WTC11 (cell line): ENCODE data around the gene DNAJC5G. TPM values are rescaled to one million over a fixed set of nuclear protein-coding genes. Genes with fewer than 3 reads are reported as not detected.
A peak's percentile ranks its signal among the peaks of the same experiment; 100 is the strongest.

Source experiments
- ATF2 ChIP-seq: sonication (generic); formaldehyde crosslinking; IDR thresholded peaks from 2 replicates; pipeline ENCODE4 v1.8.1; 2022; ENCODE audit warnings: low read depth, missing genetic modification reagents, borderline replicate concordance
- CREM ChIP-seq: sonication (generic); formaldehyde crosslinking; IDR thresholded peaks from 2 replicates; pipeline ENCODE4 v1.8.1; 2022; ENCODE audit warnings: mild to moderate bottlenecking, missing genetic modification reagents, moderate library complexity
- FOXK1 ChIP-seq: sonication (generic); formaldehyde crosslinking; IDR thresholded peaks from 2 replicates; pipeline ENCODE4 v1.8.0; 2022; ENCODE audit warnings: mild to moderate bottlenecking, moderate library complexity, missing genetic modification reagents
- GABPB1 ChIP-seq: sonication (generic); formaldehyde crosslinking; IDR thresholded peaks from 2 replicates; pipeline ENCODE4 v1.8.1; 2023; ENCODE audit warnings: mild to moderate bottlenecking, missing genetic modification reagents
- IRF1 ChIP-seq: sonication (generic); formaldehyde crosslinking; IDR thresholded peaks from 2 replicates; pipeline ENCODE4 v1.8.0; 2023; ENCODE audit warnings: missing genetic modification reagents
- IRF2 ChIP-seq: sonication (generic); formaldehyde crosslinking; IDR thresholded peaks from 2 replicates; pipeline ENCODE4 v1.8.0; 2022; ENCODE audit warnings: low read depth, missing genetic modification reagents, borderline replicate concordance
- NR2C2 ChIP-seq: sonication (generic); formaldehyde crosslinking; IDR thresholded peaks from 2 replicates; pipeline ENCODE4 v1.8.0; 2022; ENCODE audit warnings: mild to moderate bottlenecking, missing genetic modification reagents
- PRDM15 ChIP-seq: sonication (generic); formaldehyde crosslinking; IDR thresholded peaks from 2 replicates; pipeline ENCODE4 v1.8.0; 2022; ENCODE audit warnings: missing genetic modification reagents
- PREB ChIP-seq: sonication (generic); formaldehyde crosslinking; IDR thresholded peaks from 2 replicates; pipeline ENCODE4 v1.8.1; 2022; ENCODE audit warnings: mild to moderate bottlenecking, missing genetic modification reagents, moderate library complexity, borderline replicate concordance
- SOX15 ChIP-seq: fragments of 250-450 bp; sonication (Bioruptor Pico); IDR thresholded peaks from 2 replicates; pipeline ENCODE4 v1.9.0; 2021; ENCODE audit warnings: mild to moderate bottlenecking
- SP1 ChIP-seq: sonication (generic); formaldehyde crosslinking; conservative IDR thresholded peaks from 2 replicates; pipeline ENCODE4 v1.8.1; 2022; ENCODE audit warnings: missing genetic modification reagents
- STAT6 ChIP-seq: sonication (generic); formaldehyde crosslinking; conservative IDR thresholded peaks from 2 replicates; pipeline ENCODE4 v1.8.1; 2023; ENCODE audit warnings: mild to moderate bottlenecking, low read depth, missing genetic modification reagents, moderate library complexity
- TCF7 ChIP-seq: sonication (generic); formaldehyde crosslinking; IDR thresholded peaks from 2 replicates; pipeline ENCODE4 v1.8.0; 2022; ENCODE audit warnings: mild to moderate bottlenecking, low read depth, missing genetic modification reagents, moderate library complexity
- TEAD4 ChIP-seq: sonication (generic); formaldehyde crosslinking; IDR thresholded peaks from 2 replicates; pipeline ENCODE4 v1.8.0; 2022; ENCODE audit warnings: mild to moderate bottlenecking, missing genetic modification reagents
- USF2 ChIP-seq: sonication (generic); formaldehyde crosslinking; IDR thresholded peaks from 2 replicates; pipeline ENCODE4 v1.8.1; 2023; ENCODE audit warnings: mild to moderate bottlenecking, missing genetic modification reagents, moderate library complexity
- ZBTB43 ChIP-seq: sonication (generic); formaldehyde crosslinking; IDR thresholded peaks from 2 replicates; pipeline ENCODE4 v1.8.1; 2023; ENCODE audit warnings: mild to moderate bottlenecking, missing genetic modification reagents
- ZMAT4 ChIP-seq: fragments of 250-450 bp; sonication (Bioruptor Pico); IDR thresholded peaks from 2 replicates; pipeline ENCODE4 v1.9.0; 2021; ENCODE audit warnings: mild to moderate bottlenecking
- ZNF138 ChIP-seq: sonication (generic); formaldehyde crosslinking; conservative IDR thresholded peaks from 2 replicates; pipeline ENCODE4 v1.8.1; 2022; ENCODE audit warnings: mild to moderate bottlenecking, moderate library complexity, missing genetic modification reagents
- ZNF263 ChIP-seq: sonication (generic); formaldehyde crosslinking; IDR thresholded peaks from 2 replicates; pipeline ENCODE4 v1.8.1; 2022; ENCODE audit warnings: low read depth, mild to moderate bottlenecking, moderate library complexity, missing genetic modification reagents
- ZNF425 ChIP-seq: fragments of 250-450 bp; sonication (Bioruptor Pico); conservative IDR thresholded peaks from 2 replicates; pipeline ENCODE4 v1.9.0; 2021; ENCODE audit warnings: mild to moderate bottlenecking
- ZSCAN18 ChIP-seq: fragments of 250-450 bp; sonication (Bioruptor Pico); IDR thresholded peaks from 2 replicates; pipeline ENCODE4 v2.1.2; 2022; ENCODE audit warnings: mild to moderate bottlenecking, moderate library complexity
- total RNA-seq: library from RNA; stranded (reverse); gene quantifications from 3 replicates; pipeline ENCODE4 v1.2.3, GENCODE V29; 2021

Gene DNAJC5G
- total RNA-seq, 1 experiment from 2014 or later, result 0.44 TPM

GRCh38 chr2:27264753-27265535 lies 10.3 kb upstream of the DNAJC5G start (continued):
- TF ChIP-seq USF2 (CRISPR knock-in tag) (peak; percentile 90), GABPB1 (peak; percentile 73), TEAD4 (CRISPR knock-in tag) (no peak), ZMAT4 (no peak), FOXK1 (CRISPR knock-in tag) (peak; percentile 89), SP1 (CRISPR knock-in tag) (no peak), NR2C2 (CRISPR knock-in tag) (no peak), PREB (CRISPR knock-in tag) (peak; percentile 80; the same call in 1 of the 2 replicates), ZNF138 (CRISPR knock-in tag) (peak; percentile 41; the same call in 1 of the 2 replicates), PRDM15 (CRISPR knock-in tag) (no peak), STAT6 (0 out of 2 replicates have a peak, but pooled peaks have one; percentile 73), ATF2 (CRISPR knock-in tag) (no peak), ZBTB43 (CRISPR knock-in tag) (peak; percentile 84; the same call in 1 of the 2 replicates), SOX15 (no peak), IRF1 (peak; percentile 92), ZNF263 (CRISPR knock-in tag) (peak; percentile 55), TCF7 (CRISPR knock-in tag) (0 out of 2 replicates have a peak, but pooled peaks have one; percentile 71), ZNF425 (CRISPR knock-in tag) (no peak), ZSCAN18 (CRISPR knock-in tag) (no peak), CREM (CRISPR knock-in tag) (peak; percentile 85), IRF2 (CRISPR knock-in tag) (no peak)
